GM12875 (cell line): ENCODE data around the gene DOCK1.

Experiments
- H3K4me3 ChIP-seq: one replicate; pipeline ENCODE4 v1.5.1; 2011; ENCODE audit warnings: low read depth, low read length, control low read depth
- CTCF ChIP-seq: IDR thresholded peaks from 2 replicates; pipeline ENCODE4 v1.5.1; 2011; ENCODE audit warnings: low read depth, mild to moderate bottlenecking, control low read depth, inconsistent platforms, low read length, moderate library complexity, borderline replicate concordance; ENCODE audit not compliant: insufficient read depth

DOCK1 gene

GRCh38 chr10:127174866-127175265 lies 269.6 kb downstream of the DOCK1 start:
- no peak overlapping the region for H3K4me3 ChIP-seq
- no peak for TF ChIP-seq CTCF

- TF ChIP-seq CTCF = no peak
- no peak overlapping the region for H3K4me3 ChIP-seq
Observed at GRCh38 chr10:127175357-127176110, 270.3 kb downstream of the DOCK1 start.

GRCh38 chr10:127176649-127177048 lies 271.4 kb downstream of the DOCK1 start:
- no peak overlapping the region for H3K4me3 ChIP-seq
- TF ChIP-seq CTCF = no peak

GRCh38 chr10:127179612-127180250 lies 274.5 kb downstream of the DOCK1 start:
- TF ChIP-seq CTCF = no peak
- no peak overlapping the region for H3K4me3 ChIP-seq

- no peak overlapping the region for H3K4me3 ChIP-seq
- TF ChIP-seq CTCF = no peak
Observed at GRCh38 chr10:127182161-127182560, 276.9 kb downstream of the DOCK1 start.

- TF ChIP-seq CTCF = no peak
- H3K4me3 ChIP-seq = no peak overlapping the region
Observed at GRCh38 chr10:127184582-127184981, 279.4 kb downstream of the DOCK1 start.

- TF ChIP-seq CTCF = no peak
- no peak overlapping the region for H3K4me3 ChIP-seq
Observed at GRCh38 chr10:127186813-127187212, 281.6 kb downstream of the DOCK1 start.
